Fibroblast of skin of left biceps (primary cell): Measurements from ENCODE around the gene USP33.
A peak's percentile ranks its signal among the peaks of the same experiment; 100 is the strongest.
"Not testable (repeated sequence)": the region's sequence is repeated elsewhere in the genome, so short reads cannot be mapped to it uniquely, and the experiment has no call there.

Experiments
- DNase-seq, 2 experiments: peaks; one replicate each; pipeline ENCODE4 v3.0.0-alpha.2; 2013; ENCODE audit warnings: low read depth in 2 of 2

The USP33 gene

GRCh38 chr1:77739235-77739634 is 20.4 kb downstream of the USP33 start:
- no peak for DNase-seq

- no peak for DNase-seq
These were observed 27.6 kb downstream of the USP33 start for GRCh38 chr1:77732090-77732489.

GRCh38 chr1:77725706-77726105 is 33.9 kb downstream of the USP33 start:
- DNase-seq: no peak

- DNase-seq: no peak
These were observed 41.5 kb downstream of the USP33 start for GRCh38 chr1:77718181-77718580.

GRCh38 chr1:77716065-77716464 is 43.6 kb downstream of the USP33 start:
- no peak for DNase-seq

GRCh38 chr1:77709727-77710126 is 49.9 kb downstream of the USP33 start:
- DNase-seq: no peak

- DNase-seq: no peak
These were observed 53.3 kb downstream of the USP33 start for GRCh38 chr1:77706321-77706720.

- DNase-seq: no peak
These were observed 54.9 kb downstream of the USP33 start for GRCh38 chr1:77704736-77705135.

GRCh38 chr1:77699673-77700072 is 60.0 kb downstream of the USP33 start:
- not testable (repeated sequence) for DNase-seq

- DNase-seq: peak; percentile 52 to 53
These were observed 62.2 kb downstream of the USP33 start for GRCh38 chr1:77697441-77697840.

- no peak for DNase-seq
These were observed 70.7 kb downstream of the USP33 start for GRCh38 chr1:77688939-77689338.

GRCh38 chr1:77687519-77687906 is 72.1 kb downstream of the USP33 start:
- no peak for DNase-seq

GRCh38 chr1:77686796-77687518 is 72.7 kb downstream of the USP33 start:
- no peak for DNase-seq

- peak; percentile 81 to 87 for DNase-seq
These were observed 76.2 kb downstream of the USP33 start for GRCh38 chr1:77683160-77684148.

- DNase-seq: peak; percentile 89 to 90
These were observed 77.0 kb downstream of the USP33 start, which contains the start of gene ZZZ3 for GRCh38 chr1:77682460-77683159. Gene ZZZ3, minus strand, starts transcription at chr1:77682658. Its CDS starts 49,304 bp downstream, at chr1:77633354.

- no peak for DNase-seq
These were observed 79.5 kb downstream of the USP33 start for GRCh38 chr1:77680173-77680572.

- DNase-seq: no peak
These were observed 80.7 kb downstream of the USP33 start for GRCh38 chr1:77678660-77679610.

GRCh38 chr1:77674807-77675206 is 84.8 kb downstream of the USP33 start:
- DNase-seq: not testable (repeated sequence)

GRCh38 chr1:77673716-77674355 is 85.8 kb downstream of the USP33 start:
- DNase-seq: no peak

- DNase-seq: no peak
These were observed 86.6 kb downstream of the USP33 start for GRCh38 chr1:77673030-77673429.
